HepG2 (cell line): ENCODE results near the gene TADA2A. TPM values are rescaled to one million over a fixed set of nuclear protein-coding genes. Genes with fewer than 3 reads are reported as not detected.

Experiments
- CHD4 ChIP-seq: fragments of 200-600 bp; sonication (generic); IDR thresholded peaks from 2 replicates; pipeline ENCODE4 v1.7.0; 2017; ENCODE audit warnings: mild to moderate bottlenecking, low read length, borderline replicate concordance
- E2F5 ChIP-seq: sonication (generic); formaldehyde crosslinking; conservative IDR thresholded peaks from 2 replicates; pipeline ENCODE4 v1.4.0; 2020; ENCODE audit warnings: missing genetic modification reagents
- HDAC6 ChIP-seq: fragments of 200-600 bp; sonication (generic); IDR thresholded peaks from 2 replicates; pipeline ENCODE4 v1.7.0; 2017; ENCODE audit warnings: mild to moderate bottlenecking, antibody characterized with exemption, low read length, low read depth
- KLF15 ChIP-seq: sonication (generic); formaldehyde crosslinking; IDR thresholded peaks from 2 replicates; pipeline ENCODE4 v1.8.1; 2023; ENCODE audit warnings: borderline replicate concordance, mild to moderate bottlenecking, inconsistent platforms, missing genetic modification reagents, mixed read lengths
- MED13 ChIP-seq: sonication (generic); formaldehyde crosslinking; IDR thresholded peaks from 2 replicates; pipeline ENCODE4 v1.5.0; 2020; ENCODE audit warnings: missing genetic modification reagents
- RFX1 ChIP-seq: fragments of 450-650 bp; IDR thresholded peaks from 2 replicates; pipeline ENCODE4 v1.6.1; 2017
- SMAD9 ChIP-seq: sonication (generic); formaldehyde crosslinking; IDR thresholded peaks from 2 replicates; pipeline ENCODE4 v1.5.1; 2020; ENCODE audit warnings: mild to moderate bottlenecking, missing genetic modification reagents
- SMARCE1 ChIP-seq: fragments of 450-650 bp; IDR thresholded peaks from 2 replicates; pipeline ENCODE4 v1.6.1; 2017; ENCODE audit warnings: borderline replicate concordance
- SNAPC4 ChIP-seq: sonication (generic); formaldehyde crosslinking; IDR thresholded peaks from 2 replicates; pipeline ENCODE4 v1.4.0; 2020; ENCODE audit warnings: mild to moderate bottlenecking, missing genetic modification reagents
- TFDP1 ChIP-seq: IDR thresholded peaks from 2 replicates; pipeline ENCODE4 v1.6.1; 2016; ENCODE audit warnings: missing compliant biosample characterization, missing genetic modification reagents, borderline replicate concordance
- ZBTB1 ChIP-seq: sonication (generic); formaldehyde crosslinking; IDR thresholded peaks from 2 replicates; pipeline ENCODE4 v1.4.0; 2020; ENCODE audit warnings: missing genetic modification reagents, borderline replicate concordance
- ZNF24 ChIP-seq: fragments of 450-650 bp; IDR thresholded peaks from 2 replicates; pipeline ENCODE4 v1.6.1; 2017; ENCODE audit warnings: antibody characterized with exemption, mild to moderate bottlenecking
- ZNF34 ChIP-seq: sonication (generic); formaldehyde crosslinking; IDR thresholded peaks from 2 replicates; pipeline ENCODE4 v1.4.0; 2020; ENCODE audit warnings: mild to moderate bottlenecking, missing genetic modification reagents, borderline replicate concordance
- ZNF510 ChIP-seq: sonication (generic); formaldehyde crosslinking; IDR thresholded peaks from 2 replicates; pipeline ENCODE4 v1.4.0; 2020; ENCODE audit warnings: low read depth, mild to moderate bottlenecking, missing genetic modification reagents
- ZNF546 ChIP-seq: sonication (generic); formaldehyde crosslinking; conservative IDR thresholded peaks from 2 replicates; pipeline ENCODE4 v1.8.1; 2023; ENCODE audit warnings: mild to moderate bottlenecking, missing genetic modification reagents
- ZNF562 ChIP-seq: sonication (generic); formaldehyde crosslinking; IDR thresholded peaks from 2 replicates; pipeline ENCODE4 v1.8.0; 2022; ENCODE audit warnings: missing genetic modification reagents, borderline replicate concordance
- ZNF788 ChIP-seq: sonication (generic); formaldehyde crosslinking; IDR thresholded peaks from 2 replicates; pipeline ENCODE4 v1.5.0; 2020; ENCODE audit warnings: mild to moderate bottlenecking, missing genetic modification reagents, borderline replicate concordance
- polyA plus RNA-seq, 8 experiments: library from polyadenylated mRNA; depleted of rRNA in 3 of 8; stranded (reverse) in 7 of 8; unstranded in 1 of 8; fragments of >200 nt; fragmentation: Illumina TruSeq in 4 of 8; extraction: Trizol in 4 of 8; gene quantifications; 2 replicates each; pipeline versions ENCODE4 v1.2.1 to v1.2.3, GENCODE V29; 2011 to 2016; ENCODE audit warnings: low read depth in 4 of 8, missing spikeins in 1 of 8, mixed read lengths in 1 of 8; ENCODE audit not compliant: insufficient read depth in 1 of 8
- total RNA-seq, 5 experiments: library from RNA; depleted of rRNA; stranded (reverse); fragments of >200 nt; fragmentation: Illumina TruSeq; extraction: Trizol; gene quantifications; 2 replicates each; pipeline ENCODE4 v1.2.3, GENCODE V29; 2016; ENCODE audit warnings: low read depth in 1 of 5
- TF ChIP-seq, protein P1 (sequence below): sonication (generic); formaldehyde crosslinking; IDR thresholded peaks from 2 replicates; pipeline ENCODE4 v1.9.0; 2021; ENCODE audit warnings: missing genetic modification reagents, borderline replicate concordance
- TF ChIP-seq, protein P2 (sequence below): sonication (generic); formaldehyde crosslinking; IDR thresholded peaks from 2 replicates; pipeline ENCODE4 v1.8.0; 2022; ENCODE audit warnings: missing genetic modification reagents, mild to moderate bottlenecking, inconsistent platforms, borderline replicate concordance

TADA2A gene
- total and polyA plus RNA-seq, 2 of the 13 experiments (the other 11 are each of a cell fraction or from before 2014, with no cell fraction given), result 8.0 to 14.0 TPM

- no peak for TF ChIP-seq E2F5 (CRISPR knock-in tag)
- no peak for TF ChIP-seq ZNF788
- no peak for TF ChIP-seq RFX1
- no peak for TF ChIP-seq ZBTB1 (CRISPR knock-in tag)
- TF ChIP-seq CHD4, result no peak
- TF ChIP-seq TFDP1 (CRISPR knock-in tag), result peak; percentile 51; the same call in 1 of the 2 replicates
- TF ChIP-seq HDAC6, result no peak
- TF ChIP-seq, protein P1, sequence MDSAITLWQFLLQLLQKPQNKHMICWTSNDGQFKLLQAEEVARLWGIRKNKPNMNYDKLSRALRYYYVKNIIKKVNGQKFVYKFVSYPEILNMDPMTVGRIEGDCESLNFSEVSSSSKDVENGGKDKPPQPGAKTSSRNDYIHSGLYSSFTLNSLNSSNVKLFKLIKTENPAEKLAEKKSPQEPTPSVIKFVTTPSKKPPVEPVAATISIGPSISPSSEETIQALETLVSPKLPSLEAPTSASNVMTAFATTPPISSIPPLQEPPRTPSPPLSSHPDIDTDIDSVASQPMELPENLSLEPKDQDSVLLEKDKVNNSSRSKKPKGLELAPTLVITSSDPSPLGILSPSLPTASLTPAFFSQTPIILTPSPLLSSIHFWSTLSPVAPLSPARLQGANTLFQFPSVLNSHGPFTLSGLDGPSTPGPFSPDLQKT (CRISPR knock-in tag), result no peak
- TF ChIP-seq KLF15, result no peak
- no peak for TF ChIP-seq ZNF510 (CRISPR knock-in tag)
- no peak for TF ChIP-seq SMARCE1
- no peak for TF ChIP-seq ZNF546 (CRISPR knock-in tag)
- TF ChIP-seq ZNF24, result no peak
- no peak for TF ChIP-seq SNAPC4 (CRISPR knock-in tag)
- TF ChIP-seq MED13 (CRISPR knock-in tag), result no peak
- TF ChIP-seq, protein P2, sequence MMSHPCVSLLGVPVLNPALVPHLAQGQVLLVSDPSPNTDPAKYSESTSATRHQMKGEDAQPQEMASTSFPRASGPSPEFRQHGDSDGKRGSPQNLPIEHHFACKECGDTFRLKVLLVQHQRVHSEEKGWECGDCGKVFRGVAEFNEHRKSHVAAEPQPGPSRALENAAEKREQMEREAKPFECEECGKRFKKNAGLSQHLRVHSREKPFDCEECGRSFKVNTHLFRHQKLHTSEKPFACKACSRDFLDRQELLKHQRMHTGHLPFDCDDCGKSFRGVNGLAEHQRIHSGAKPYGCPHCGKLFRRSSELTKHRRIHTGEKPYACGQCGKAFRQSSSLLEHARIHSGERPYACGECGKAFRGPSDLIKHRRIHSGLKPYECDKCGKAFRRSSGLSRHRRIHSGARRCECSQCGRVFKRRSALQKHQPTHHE (CRISPR knock-in tag), result no peak
- no peak for TF ChIP-seq ZNF34
- TF ChIP-seq ZNF562 (CRISPR knock-in tag), result no peak
- TF ChIP-seq SMAD9 (CRISPR knock-in tag), result no peak
Measured at GRCh38 chr17:37490638-37491614, 84.2 kb downstream of the TADA2A start (continued).
